ENCODE measurements around the gene TPCN1.

TPCN1 gene

GRCh38 chr12:113334786-113335539 lies 113.7 kb downstream of the TPCN1 start, which contains the start of gene SLC8B1:
Gene SLC8B1, minus strand, starts transcription at chr12:113335109. Its CDS starts 2,231 bp downstream, at chr12:113332878.
- DNase-seq (ENCODE audit: low read depth), result no peak

DNA sequence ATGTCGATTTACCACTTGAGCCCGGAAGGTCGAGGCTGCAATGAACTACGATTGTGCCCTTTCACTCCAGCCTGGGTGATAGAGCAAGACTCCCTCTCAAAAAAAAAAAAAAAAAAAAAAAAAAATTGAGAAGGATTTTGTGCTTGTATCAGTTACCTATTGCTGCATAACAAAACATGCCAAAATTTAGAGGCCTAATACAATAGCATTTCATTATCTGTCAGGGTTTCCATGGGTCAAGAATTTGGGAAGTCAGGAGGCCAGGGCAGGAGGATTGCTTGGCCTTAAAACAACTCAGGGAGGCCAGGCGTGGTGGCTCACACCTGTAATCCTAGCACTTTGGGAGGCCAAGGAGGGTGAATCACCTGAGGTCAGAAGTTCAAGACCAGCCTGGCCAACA lies 118.3 kb downstream of the TPCN1 start:
- DNase-seq (ENCODE audit: low read depth), result no peak

GRCh38 chr12:113340061-113340460 lies 118.8 kb downstream of the TPCN1 start:
- no peak for DNase-seq (ENCODE audit: low read depth)

DNA sequence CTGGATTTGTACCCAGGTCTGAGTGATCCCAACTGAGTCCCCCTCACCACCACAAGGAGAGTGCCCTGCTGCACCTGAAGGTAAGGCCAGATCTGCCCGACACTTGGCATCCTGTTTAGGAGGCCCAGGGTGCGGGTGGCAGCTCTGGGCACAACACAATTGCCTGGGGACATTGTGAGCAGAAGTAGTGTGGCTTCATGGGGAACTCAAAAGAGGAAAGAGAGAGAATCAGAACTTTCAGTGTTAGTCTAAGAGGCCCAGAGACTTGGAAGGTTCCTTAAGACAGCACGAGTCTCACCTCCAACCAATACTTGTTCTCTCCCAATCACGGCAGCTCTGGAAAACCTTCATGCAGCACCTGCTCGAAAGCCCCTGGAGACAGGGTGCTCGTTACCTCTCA lies 120.3 kb downstream of the TPCN1 start:
- DNase-seq (ENCODE audit: low read depth), result no peak

DNA sequence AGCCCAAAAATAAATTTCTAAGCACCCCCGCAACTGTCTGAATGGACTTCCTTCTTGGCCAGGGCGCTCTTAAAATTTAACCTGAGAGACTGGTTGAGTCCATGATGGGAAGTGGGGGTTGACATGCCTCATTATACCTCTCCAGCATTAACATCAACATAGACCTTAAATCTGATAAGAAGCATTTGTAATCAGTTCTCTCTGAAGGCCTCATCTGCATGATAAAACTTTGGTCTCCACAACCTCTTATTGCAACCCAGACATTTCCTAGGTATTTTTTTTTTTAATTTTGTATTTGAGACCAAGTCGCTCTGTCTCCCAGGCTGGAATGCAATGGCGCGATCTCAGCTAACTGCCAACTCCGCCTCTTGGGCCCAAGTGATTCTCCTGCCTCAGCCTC lies 124.1 kb downstream of the TPCN1 start:
- DNase-seq (ENCODE audit: low read depth), result no peak

DNA sequence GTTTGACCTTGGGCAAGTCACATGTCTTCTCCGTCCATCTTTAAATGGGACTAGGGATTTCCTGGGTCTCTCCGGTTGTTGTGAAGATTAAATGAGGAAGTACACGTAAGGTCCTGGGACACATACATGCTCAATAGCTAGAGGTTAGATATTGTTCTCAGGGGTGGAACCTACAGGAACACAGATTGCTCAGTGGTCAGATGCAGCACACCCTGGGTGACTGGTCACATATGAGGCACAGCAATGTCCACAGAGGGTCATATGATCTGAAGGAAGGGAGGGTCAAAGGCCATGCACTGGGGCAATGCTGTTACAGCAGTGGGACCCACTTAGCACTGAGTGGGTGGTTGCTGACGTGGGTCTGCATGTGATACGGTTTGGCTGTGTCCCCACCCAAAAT lies 125.1 kb downstream of the TPCN1 start:
- no peak for DNase-seq (ENCODE audit: low read depth)

DNA sequence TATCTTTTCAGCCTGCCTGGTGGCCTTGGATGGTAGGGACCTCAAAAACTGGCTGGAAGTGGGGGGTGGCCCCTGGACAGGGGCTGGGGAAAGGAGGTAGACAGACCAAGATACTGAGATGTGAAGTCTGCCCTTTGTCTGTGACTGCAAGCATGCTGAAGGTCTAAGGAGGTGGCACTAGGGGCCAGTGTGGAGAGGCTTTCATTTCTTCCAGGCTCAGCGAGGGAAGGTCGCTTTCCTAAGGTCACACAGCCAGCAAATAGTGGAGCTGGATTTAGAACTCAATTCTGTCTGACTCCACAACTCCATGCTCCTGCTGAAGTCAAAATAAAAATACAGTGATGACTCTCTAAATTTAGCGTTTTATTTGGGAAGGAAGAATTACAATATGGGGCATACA lies 125.8 kb downstream of the TPCN1 start:
- no peak for DNase-seq (ENCODE audit: low read depth)

DNA sequence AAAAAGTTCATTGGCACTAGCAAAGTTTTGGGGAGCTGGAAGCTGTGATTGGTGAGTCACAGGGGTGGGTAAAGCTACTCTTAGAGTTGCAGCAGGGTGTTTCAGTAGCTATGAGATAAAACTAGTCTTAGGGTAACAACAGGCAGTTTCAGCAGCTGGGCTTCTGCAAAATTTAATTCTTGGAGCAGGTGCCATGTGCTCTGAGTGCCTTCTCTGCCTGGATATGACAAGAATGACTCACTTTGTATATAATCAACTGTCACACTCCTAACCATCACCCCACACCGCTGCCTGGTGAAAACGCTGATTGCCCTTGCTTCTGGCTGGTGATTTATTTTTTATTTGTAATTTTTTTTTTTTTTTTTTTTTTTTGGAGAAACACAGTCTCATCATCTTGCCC lies 126.6 kb downstream of the TPCN1 start:
- no peak for DNase-seq (ENCODE audit: low read depth)

Data from HS-5 (cell line).